Measurements from ENCODE around the gene HAO1.

HAO1 gene

DNA sequence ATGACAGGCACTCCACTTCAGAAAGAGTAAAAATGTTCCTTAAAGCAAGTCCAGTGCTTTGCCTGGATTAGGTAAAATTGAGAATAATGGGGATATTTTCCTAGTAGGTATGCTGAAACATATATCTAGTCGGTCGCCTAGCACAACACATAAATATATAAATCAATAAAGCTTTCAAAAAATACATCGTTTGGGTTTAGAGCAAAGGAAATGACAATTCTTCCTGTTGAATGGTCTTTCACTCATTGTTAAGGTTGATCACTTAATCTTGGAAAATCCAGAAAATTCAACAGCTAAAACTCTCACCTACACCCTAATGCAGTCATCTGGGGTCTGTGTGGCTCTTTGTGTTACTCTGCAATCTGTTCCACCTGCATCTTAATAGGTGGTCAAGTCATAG is 13.9 kb downstream of the HAO1 start:
- no peak for DNase-seq

DNA sequence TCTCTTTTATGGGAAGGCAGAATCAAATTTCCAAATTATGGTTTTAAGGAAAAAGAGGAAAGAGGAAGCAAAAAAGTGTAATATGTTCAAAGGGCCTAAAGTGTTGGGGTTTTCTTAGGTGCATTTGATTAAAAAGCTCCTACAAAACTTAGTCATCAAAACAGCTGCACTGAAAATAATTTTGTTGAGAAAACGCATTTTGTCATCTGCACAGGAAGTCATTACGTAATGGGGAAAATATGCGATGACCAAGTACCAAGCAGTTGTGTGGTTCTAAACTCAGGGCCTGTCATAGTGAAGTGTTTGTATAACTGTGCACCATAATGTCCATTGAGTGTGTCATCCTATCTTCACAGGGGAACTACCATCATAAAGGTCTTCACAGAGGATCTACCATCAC is 15.6 kb downstream of the HAO1 start:
- no peak for DNase-seq

DNA sequence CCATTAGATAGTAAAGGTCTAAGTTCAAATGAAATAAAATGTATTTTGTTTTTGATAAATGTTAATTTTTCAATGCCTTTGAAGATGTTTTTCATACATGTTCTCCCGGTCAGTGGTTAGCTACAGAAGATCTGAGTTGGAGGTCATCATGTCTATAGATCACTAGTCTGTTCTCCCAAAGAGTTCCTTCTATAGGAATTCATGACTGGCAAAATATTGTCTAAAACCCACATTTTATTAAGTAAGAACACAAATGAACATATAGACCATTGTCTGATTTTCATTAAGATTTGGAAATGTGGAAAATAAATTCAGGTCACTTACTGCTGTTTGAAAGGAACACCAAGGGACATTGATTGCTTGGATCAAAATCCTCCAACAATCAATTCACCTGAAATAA is 23.6 kb downstream of the HAO1 start:
- DNase-seq = no peak

DNA sequence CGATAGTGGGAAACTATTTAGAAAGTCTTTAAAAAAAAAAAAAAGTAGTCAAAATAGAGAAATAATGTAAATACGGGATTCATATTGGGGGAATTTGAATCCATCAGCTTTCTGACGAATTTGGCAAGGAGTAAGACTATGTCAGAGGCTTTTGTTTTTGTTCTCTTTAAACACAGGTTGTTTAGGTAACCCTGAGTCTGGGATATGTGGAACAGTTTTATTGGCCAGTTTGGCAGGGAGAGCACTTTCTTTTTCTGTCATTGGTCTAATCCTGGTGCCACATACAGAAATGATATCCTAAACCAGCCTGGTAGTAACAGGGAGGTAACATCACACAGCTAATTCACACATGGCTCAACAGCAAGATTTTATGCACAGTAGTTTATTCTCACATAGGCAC is 27.7 kb downstream of the HAO1 start:
- DNase-seq = no peak

DNA sequence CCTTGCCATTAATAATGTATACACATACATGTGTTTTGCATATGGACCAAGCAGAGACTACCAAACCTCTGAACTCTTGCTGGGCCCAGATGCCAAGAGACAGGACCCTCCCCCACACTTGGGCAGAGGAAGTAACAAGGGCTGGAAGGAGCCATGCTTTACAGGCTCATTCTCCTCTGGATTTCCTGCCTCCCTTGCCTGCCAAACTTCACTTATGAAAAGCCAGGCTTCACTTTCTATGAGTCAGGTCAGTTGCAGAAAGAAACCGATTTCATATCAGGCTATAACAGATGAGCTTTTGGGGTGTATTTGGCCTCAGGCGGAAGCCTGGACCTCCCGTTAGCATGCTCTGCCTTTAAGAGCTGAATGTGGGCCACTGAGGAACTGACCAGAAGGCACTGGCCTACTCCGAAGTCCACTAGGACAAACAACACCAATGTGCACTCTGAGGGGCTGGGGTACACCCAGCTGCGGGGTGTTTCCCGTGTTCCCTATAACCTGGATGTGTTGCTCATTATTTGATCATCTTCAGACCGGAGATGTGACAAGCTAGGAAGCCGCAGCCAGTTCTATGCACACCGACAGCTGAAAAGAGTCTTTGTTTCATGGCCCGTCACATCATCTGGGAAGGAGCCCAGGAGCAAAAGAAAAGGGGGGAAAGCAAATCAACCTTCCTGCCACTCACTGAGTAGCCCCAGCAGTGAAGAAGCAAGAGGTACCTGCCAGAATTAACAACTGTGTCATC is 28.5 kb downstream of the HAO1 start:
- DNase-seq = no peak

DNA sequence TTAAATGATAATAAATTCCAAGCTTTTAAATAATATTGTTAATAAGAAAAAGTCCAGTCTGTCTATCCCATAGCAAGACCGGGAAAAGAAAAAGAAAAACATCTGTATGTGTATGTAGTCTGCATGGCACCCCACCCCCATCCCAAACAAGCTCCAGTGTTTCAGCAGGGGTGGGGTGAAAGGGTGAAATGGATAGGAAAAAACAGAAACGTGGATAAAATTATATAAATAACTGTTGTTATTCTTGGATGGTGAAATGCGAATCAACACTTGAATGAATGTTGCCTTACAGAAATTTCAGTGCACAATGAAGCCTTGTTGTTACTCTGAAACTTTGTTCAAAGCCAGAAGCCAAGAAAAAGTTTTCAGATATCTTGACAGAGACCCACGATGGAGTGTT is 31.4 kb downstream of the HAO1 start:
- DNase-seq = no peak

DNA sequence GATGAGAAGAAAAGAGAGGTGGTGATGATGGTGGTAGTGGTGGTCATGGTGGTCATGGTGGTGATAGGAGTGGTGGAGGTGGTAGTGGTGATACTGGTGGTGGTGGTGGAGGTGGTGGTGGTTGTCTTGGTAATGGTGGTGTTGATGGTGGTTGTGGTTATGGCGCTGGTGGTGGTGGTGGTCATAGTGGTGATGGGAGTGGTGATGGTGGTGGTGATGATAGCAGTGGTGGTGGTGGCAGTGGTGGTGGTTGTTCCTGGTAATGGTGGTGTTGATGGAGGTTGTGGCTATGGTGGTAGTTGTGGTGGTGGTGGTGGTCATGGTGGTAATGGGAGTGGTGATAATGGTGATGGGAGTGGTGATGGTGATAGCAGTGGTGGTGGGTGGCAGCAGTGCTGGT is 36.8 kb downstream of the HAO1 start:
- DNase-seq = no peak

DNA sequence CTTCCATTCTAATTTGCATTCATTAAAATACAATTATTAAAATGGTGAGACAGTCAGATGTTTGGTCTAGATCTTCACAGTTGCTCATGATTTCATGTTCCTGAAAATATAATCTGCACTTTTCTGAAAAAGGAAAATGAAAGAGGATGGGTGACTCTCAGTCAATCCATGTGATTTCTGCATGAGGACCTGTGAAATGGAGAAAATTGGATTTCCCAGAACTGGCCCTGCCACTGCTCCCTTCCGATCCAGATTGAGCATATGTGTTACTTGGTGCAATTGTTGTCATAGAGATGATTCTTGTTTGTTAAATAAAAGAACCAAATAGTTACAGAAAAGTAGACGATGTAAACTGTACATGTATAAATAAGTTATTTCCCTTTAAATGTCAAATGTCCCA is 37.4 kb downstream of the HAO1 start:
- no peak for DNase-seq

DNA sequence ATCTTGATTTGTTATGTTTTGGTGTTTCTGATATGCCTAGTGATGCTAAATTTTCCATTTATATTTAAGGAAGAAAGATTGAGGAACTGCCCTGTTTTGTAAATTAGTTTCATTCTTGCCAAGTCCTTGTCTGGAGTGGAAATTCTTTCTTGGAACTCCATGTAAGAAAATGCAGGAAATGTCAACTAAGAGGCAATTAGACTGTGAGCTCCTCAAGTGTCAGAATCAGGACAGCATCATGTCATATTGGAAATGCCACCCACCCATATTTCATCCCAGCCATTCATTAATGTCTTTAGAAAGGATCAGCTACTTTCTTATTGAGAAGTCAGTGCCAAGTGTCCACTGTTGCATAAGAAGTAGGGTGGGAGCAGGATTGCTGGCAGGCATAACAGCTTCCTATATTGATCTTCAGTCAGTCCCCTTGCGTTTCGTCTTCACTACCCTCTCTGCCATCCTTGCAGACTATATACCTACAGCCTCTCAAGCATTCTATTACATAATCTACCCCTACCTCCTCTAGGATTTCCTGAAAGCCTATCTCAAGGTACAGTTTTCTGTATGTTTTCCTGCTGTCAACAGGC is 42.4 kb downstream of the HAO1 start:
- DNase-seq = no peak

DNA sequence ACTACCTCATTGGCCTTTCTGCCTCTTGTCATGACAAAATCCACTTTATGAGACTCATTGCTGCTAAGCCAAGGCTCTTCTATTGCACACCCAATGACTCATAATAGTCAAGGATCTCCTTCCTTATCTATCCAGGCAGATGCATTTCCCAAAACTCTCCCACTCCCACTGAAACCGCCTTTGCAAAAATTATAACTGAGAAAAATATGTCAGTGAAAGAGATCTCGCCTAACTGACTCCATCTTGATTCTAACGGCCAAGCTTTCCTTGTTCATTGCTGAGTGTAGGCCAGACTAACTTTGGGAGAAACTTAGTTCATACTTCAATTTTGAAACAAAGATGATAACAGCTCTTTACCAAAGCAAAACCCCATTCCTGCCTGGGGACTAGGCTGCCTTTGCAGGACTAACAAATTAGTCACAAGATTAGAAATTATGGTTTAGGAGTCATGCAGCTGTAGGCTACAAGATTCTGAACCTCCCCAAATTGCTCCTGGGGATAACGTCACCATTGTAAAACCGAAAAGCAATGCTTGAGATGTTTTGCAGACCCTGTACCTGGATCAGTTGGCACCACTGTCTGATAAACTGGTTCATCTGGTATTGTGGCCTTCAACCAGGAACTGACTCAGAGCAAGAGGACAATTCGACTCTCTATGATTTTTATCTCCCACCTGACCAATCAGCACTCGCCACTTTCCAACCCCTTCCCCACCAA is 47.1 kb downstream of the HAO1 start:
- DNase-seq = no peak

DNA sequence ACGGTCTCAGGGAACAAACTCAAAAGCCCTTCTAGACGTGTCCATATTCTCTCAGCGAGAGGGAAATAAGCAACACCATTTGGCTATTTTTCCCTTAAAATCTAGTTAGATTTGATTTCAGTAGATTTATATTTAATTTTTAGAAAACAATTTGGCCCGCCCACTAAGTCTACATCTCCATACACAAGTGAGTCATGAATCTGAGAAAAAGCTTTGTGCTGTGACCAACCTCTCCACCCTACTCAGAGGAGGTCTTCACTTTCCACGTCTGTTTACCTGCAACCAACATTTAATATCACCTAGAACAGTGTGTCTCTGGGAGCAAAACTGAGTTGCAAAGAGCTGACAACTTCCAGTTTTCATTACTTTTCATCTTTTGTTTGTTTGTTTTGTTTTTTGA is 48.6 kb downstream of the HAO1 start:
- DNase-seq = no peak

DNA sequence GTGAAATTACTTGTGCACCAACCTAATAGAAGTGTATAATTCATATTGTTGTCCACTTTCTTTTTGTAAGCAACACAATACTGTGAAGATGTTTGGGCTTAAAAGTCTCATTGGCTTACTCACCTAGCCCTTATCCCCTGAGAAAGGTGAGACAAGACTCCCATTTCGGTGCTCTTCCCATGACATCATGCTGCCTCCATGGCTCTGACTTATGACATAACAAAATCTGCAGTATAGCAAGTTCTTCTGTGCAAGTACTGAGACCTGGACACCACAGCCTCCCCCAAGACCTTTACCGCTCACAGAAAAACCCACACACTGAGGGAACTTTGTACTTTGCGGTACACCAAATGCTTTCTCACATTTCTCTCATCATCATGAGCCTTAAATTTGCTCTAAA is 50.5 kb downstream of the HAO1 start:
- no peak for DNase-seq

DNA sequence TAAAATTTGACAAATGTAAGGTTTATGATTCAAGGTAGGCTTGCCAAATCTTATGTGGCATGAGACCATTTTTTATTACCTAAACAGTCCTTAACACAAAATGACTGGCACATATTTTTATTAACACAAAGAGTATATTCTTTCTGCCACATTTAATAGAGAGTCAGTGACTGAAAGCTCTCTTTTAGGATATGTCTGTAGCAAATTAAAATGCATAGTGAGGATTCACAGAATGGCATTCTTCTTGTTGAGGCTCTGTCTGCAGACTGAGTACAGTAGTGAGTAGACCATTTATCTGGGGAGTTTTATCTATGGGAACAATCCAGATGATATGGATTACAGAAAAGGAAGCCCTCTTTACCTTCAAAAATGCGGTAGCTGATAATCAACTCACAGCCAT is 56.5 kb downstream of the HAO1 start:
- no peak for DNase-seq

DNA sequence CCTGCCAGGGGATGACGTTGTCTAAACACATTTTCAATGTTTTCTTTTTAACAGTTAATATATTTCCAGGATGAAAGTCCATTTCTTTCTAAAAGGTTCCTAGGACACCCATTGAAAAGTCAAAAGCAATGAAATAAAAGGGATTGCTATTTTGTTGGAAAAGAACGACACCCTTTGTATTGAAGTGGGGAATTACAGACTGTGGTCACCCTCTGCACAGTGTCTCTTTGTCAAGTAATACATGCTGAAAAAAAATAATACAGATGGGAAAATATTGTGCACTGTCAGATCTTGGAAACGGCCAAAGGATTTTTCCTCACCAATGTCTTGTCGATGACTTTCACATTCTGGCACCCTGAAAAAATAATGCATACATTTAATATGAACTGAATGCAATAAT is 56.9 kb downstream of the HAO1 start:
- DNase-seq = no peak

DNA sequence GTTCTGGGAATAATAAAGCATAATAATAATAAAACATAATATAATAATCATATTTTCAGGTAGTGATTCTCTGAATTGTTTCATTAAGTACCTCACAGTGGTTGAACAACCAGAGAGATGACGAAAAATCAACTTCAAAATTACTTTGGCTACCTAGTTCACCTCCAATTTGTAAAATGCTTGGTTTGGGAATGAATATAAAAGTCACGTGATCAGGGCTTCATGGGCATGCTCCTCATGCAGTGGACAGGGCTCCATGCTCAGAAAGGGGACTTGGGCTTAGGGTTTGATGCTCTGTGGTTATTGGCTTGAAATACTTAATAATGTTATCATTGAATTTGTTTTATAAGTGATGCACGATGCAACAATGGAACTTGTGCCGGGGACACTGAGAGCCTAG is 58.2 kb downstream of the HAO1 start:
- no peak for DNase-seq

DNA sequence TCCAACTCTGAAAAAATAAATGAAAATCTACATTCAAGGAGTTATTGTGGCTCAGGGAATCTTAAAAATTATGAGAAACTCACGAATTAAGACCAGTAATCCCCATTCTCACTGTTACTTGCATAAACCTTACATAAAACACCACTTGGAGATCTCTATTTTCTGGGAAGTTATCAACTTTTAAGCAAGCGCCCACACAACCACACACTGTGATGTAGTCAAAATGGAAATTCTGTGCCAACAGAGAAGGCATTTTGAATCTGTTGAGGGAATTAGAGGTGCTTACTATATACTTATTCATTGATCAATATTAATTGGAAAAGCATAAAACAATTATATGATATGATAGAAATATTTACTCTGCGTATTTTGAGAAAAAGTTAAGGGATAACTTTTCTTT is 58.7 kb downstream of the HAO1 start:
- DNase-seq = no peak

DNA sequence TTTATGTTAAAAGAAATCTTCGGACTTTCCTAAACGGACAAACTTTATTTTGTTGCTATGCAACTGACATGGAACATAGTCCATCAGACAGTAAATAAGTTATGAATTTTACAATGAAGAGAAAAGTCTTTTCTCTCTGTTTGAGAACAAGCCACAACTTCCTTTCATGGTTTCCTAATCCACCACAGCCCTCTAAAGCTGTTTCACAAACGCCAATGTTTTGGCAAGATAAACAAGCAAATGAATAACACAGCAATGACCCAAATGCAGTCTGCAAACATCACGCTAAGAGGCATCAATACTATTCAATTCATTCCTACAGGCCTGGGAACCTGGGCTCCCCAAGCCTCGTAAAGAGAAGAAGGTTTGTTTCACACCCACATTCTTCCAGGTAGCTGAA is 60.4 kb downstream of the HAO1 start:
- DNase-seq = no peak

DNA sequence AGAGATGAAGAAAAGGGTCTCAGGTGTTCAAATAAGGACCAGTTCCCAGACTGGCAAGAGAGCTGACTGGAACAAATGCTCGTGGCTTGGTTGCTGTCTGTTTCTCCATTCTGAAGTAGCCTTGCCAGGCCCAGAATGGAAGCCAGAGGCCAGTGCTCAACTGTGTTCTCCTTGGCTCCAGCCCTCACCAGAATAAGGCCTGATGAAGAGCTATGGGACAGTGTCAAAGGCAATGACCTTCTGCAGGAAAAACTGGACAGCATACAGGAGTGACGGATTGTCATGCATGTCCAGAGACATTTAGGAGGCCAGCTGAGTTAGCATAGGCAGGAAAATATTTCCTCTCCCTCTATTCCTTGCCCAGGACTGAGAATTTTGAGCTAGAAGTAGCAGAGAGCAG is 72.2 kb downstream of the HAO1 start:
- no peak for DNase-seq

DNA sequence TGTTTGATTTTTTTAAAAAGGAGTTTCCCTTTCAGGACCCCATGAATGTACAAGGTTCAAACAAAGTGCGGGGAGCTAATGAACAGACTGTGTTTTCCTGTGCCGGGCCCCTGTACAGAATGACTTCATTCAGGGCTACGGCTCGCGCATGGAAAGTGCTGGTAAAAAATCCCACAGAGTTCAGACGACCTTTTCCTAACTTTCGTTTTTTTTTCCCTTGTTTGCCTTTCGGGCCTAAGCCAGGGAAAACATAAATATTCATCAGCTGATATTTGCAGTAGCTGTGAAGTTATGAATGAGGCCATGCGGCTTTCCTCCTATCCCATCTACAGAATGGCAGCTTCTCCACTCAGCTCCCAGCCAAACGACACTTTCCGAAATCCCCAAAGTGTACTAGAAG is 74.0 kb downstream of the HAO1 start:
- no peak for DNase-seq

DNA sequence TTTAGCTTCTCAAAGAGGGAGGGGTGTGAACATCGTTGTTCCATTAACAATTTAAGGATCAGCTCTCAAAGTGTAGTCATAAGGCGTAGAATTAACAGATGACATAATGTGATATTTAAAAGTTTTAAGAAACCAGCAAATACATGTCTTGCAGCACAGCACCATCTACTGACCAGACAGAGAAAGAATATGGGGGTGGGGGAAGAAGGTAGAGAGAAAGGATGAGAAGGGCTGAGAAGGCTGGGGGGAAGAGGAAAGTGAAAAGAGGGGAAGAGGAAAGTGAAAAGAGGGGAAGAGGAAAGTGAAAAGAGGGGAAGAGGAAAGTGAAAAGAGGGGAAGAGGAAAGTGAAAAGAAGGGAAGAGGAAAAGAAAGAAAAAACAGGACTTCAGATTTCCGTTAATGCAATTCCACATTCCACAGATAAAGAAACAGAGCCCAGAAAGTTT is 80.9 kb downstream of the HAO1 start:
- DNase-seq = no peak

DNA sequence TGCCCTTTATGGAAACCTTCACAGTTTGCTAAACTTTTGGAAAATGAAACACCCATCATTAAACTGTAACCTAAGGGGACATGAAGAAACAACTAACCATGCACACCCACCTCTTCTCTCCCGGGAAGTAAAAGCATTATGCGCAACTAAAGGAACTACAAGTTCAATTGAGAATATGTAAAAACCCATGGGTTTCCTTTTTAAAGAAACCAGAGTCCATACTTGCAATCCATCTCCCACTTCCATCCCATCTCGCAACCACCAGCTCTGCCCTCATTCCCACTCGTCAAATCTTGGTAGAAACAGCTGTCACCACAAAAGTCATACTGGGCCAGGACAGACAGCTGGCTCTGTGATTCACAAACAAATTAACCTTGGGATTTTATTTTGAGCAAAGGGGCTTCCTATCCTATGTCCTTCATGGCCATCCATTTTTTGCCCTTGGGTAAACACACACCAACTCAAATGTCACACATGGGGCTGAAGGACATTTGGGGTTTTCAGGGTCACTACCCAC is 81.5 kb downstream of the HAO1 start:
- DNase-seq = no peak

DNA sequence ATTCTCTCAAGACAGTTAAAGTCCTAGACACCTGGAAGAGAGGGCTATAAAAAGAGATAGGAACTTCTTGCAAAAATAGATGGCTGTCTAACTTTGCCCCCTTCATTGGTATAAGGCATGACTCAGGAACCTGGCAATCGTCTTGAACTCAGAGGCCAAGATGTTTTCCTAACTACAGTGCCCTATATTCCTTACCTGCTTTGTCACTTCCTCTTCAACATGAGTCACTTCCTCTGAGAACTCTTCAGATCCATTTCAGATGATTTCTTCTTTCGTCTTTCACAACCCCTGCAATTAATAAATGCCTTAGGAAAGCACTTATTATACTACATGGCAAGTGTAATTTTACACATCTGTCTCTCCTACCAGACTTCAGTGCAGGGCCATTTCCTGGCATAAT is 83.5 kb downstream of the HAO1 start:
- no peak for DNase-seq

DNA sequence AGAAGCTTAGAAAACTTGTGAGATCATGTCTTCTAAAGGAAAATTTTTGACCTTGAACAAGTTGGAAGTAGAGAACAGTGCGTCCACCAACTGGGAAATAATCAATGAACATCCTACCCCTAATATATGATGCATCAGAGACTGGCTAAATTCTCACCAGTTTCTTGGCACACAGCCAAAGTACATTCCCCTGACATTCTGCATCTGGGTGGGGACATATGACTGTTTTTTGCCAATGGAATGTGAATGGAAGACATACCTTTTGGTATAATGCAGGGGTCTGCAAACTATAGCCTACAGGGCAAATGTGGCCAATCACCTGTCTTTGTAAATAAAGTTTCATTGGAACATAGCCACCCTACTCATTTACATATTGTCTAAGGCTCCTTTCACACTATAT is 84.7 kb downstream of the HAO1 start:
- DNase-seq = no peak

DNA sequence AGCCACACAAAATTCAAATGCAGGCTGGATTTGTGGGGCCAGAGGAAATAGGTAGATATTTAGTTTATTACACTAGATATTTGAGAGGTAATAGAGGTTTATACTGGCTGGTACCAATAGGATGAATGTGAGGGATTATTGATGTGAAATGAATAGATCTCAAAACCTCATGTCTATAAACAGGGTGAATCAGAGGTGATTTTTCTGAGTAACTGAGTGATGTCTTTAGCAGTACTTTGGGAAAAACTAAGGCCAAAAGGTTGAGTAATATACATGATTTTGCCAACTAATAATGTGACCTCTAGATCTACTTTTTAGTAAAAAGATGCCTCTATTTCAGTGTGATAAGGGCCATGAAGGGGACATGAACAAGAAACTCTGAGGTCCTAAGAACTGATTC is 86.8 kb downstream of the HAO1 start:
- DNase-seq = no peak

Data from activated gamma-delta T cell treated with Interleukin-2 at 50 U/mL for 16 hours (primary cell).